ENCODE results near the gene ME3.

The ME3 gene

DNA sequence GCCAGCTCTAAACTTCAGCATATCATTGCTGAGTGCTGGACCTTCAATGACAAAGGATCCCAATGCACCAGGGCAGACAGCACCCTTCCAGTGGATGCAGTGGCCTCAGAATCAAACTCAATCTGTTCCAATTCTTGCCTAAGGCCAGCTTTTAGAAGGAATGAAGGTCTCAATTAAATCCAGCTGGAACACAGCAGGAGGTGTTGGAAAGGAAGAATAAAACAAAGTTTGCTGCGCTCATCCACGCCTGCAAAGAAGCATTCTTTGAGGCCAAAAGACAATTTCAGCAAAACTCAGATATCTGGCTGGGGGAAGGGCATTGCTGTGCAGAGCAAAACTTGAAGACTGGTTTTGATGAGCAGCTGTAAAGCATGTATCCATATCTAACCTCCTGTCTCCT, 177.1 kb downstream of the ME3 start:
- DNase-seq (ENCODE audit: low read depth in 1 of 2, low spot score in 1 of 2), result no peak

DNA sequence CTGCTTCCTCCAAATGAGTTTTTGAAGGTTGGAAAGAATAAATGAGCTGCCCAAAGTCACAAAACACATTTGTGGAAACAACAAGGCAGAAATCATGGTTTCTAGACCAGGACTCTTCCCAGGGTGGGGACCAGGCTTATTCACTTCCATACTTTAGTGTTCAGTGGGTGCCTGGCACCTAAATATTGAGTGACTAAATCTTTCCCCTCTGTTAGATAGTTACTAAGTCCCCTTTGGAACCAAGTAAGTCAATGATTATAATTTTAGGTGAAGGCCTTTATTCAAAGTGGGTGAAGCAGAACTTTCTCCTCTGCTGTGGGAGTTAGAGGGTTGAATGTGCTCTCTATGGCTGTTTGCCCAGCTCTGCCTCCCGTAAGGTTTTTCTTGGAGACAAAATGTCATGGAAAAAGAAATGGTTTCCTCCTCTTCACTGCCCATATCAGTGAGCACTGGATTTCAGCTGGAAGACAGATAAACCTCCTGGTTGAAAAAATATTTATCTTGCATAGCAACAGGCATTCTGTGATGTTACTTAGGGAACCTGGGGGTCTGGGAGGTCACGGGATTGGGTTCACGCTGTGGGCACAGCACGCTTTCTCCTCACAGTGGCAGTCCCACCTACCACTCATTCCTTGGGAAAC, 179.9 kb downstream of the ME3 start:
- DNase-seq (ENCODE audit: low read depth in 1 of 2, low spot score in 1 of 2), result no peak

- DNase-seq (ENCODE audit: low read depth in 1 of 2, low spot score in 1 of 2), result no peak
These were observed 181.4 kb downstream of the ME3 start for GRCh38 chr11:86491027-86491426.

- no peak for DNase-seq (ENCODE audit: low read depth in 1 of 2, low spot score in 1 of 2)
These were observed 181.8 kb downstream of the ME3 start for GRCh38 chr11:86490582-86490981.

DNA sequence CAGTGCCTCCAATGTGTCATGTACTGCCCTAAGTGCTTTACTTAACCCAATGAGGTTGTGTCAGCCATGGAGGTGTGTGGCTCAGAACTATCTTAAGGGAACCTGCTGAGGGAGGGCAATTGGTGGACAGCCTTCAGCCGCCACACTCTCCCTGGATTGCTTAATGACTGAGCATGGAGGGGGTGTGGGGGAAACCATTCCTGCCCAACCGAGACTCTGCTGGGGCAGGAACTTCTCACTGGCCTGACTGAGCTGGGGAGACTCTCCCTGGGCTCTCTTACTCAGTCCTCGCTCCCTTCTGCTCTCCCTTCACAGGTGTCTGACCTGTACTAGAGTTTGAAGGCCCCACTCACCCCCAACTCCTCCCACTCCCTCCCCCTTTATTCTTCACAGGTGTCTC, 183.0 kb downstream of the ME3 start:
- DNase-seq (ENCODE audit: low read depth in 1 of 2, low spot score in 1 of 2), result no peak

GRCh38 chr11:86488553-86488952, 183.9 kb downstream of the ME3 start:
- no peak for DNase-seq (ENCODE audit: low read depth in 1 of 2, low spot score in 1 of 2)

DNA sequence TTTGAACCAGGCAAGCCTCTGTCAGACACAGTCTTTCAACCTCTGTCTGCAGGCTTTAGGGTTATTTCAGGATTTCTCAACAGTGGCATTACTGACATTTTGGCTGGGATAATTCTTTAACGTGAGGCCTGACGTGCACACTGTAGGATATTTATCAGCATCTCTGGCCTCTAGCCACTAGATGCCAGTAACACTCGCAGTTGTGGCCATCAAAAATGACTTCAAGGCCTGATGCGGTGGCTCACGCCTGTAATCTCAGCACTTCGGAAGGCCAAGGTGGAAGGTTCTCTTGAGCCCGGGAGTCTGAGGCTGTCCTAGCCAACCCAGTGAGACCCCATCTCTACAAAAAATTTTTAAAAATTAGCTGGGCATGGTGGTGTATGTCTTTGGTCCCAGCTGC, 184.7 kb downstream of the ME3 start:
- DNase-seq (ENCODE audit: low read depth in 1 of 2, low spot score in 1 of 2), result no peak

GRCh38 chr11:86486261-86487030, 186.0 kb downstream of the ME3 start:
- no peak for DNase-seq (ENCODE audit: low read depth in 1 of 2, low spot score in 1 of 2)

DNA sequence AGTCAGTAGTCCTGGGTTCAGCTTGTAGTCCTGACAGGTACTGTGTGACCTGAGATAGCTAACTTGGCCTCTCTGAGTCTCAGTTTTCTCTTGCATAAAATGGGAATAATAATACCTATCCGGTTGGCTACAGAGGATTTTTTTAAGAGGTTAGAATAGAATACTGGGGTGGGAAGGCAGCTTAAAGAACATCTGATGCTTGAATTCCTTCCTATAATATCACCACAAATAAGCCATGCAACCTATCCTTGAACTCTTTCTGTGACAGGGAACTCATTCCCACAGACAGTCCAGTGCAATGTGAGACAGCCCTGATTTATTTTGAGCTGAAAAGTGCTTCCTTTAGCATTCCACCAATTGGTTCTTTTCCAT, 187.6 kb downstream of the ME3 start:
- no peak for DNase-seq (ENCODE audit: low read depth in 1 of 2, low spot score in 1 of 2)

DNA sequence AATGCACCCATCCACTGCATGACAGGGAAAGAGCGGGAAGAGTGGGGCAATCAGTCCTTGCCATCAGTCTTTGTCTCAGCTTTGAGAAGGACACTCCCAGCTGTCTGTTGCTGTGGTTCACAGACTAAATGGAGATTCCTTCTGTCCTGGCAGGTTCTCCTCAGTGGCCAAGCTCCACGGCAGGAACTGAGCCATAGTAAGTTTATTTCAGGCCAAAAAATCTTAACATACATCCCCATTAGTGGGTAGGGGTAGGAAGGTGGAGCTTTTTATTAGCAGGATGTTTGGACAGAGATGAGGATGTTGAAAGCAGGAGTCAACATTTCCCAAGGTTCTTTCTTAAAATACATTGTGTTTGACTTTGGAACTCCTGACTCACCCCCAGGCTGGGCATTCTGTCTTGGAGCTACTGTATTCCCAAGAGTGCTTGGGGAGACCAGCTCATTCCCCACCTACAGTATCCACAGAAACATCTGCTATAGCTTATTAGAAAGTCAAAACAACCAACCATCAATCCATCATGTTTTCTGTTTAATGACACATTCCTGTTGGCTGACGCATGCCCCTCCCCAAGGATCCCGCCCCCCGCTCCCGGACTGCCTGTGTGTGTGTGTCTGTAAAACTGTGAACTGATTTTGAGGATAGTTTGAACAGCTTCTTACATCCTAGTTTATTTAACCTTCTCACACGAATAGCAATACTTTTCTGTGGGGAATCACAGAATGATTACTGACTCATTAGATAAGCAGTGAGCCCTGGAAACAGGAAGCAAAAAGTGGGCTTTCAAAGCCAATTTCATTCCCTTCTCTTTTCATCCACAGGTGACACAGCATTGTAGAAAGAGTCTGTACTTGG, 188.2 kb downstream of the ME3 start:
- DNase-seq (ENCODE audit: low read depth in 1 of 2, low spot score in 1 of 2), result no peak

DNA sequence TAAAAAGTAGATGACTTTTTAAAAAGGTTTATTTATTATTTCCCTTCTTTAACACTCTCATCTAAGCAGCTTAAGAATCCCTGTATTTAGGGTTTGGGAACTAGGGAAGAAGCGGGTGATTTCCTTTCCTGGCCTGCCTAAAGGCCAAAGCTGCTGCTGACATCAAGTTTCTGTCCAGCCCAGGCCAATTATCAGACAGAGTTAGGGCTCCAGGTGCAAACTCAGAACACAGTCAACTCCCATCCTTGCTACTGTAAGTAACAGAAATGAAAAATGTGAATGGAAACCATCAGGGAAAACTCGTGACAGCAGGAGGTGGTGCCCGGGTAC, 188.8 kb downstream of the ME3 start:
- DNase-seq (ENCODE audit: low read depth in 1 of 2, low spot score in 1 of 2), result no peak

DNA sequence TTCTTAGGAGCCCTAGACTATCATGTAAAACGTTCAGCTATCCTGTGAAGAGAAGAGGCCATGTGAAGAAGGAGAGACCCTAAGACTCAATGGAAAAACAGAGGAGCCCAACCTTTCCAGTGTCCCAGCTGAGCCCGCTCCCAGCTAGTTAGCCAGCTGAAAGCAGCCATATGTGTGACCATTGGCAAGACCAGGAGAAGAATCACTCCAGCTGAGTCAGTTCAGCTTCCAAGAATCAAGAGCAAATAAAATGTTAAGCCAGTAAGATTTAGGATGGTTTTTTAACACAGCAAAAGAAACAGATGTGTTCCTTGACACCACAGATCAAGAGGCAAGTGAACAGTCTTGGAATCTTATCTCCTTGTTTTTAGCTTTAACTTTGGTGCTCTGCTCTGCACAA, 189.7 kb downstream of the ME3 start:
- no peak for DNase-seq (ENCODE audit: low read depth in 1 of 2, low spot score in 1 of 2)

DNA sequence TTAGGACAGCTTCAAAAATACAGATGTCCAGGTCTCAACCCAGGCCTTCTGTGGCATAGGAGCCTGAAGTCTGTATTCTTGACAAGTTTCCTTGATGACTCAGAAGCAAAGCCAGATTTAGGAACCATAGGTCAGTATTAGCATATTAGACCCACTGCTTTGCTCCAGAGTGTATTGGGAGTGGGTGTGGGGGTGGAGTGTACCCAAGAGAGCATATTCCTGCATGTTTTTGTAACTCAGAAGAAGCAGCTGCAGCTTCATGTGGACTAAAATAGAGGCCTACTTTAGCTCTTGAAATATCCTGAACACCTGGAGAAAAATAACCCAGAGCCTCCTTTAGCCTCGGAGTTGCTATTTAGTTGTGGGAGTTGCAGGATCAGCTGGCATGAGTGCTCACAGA, 191.0 kb downstream of the ME3 start:
- no peak for DNase-seq (ENCODE audit: low read depth in 1 of 2, low spot score in 1 of 2)

DNA sequence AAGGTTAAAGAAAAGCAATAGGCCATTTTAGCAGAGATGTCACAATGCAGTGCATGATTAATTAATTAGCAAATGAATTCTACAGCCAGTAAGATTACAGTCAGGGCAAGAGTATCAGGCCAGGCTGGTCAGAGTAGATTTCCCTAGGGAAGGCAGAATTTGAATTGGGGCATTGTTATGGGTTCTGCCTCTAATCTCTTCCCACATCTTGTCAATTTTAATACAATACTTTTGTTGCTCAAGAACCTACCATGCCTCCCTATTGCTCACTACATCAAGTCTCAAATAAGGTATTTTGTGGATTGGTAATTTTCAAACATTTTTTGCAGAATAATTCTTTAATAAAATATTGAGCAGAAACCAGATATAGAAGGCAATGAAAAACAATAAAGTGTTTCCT, 194.1 kb downstream of the ME3 start:
- no peak for DNase-seq (ENCODE audit: low read depth in 1 of 2, low spot score in 1 of 2)

GRCh38 chr11:86477495-86478155, 194.8 kb downstream of the ME3 start:
- DNase-seq (ENCODE audit: low read depth in 1 of 2, low spot score in 1 of 2), result no peak

DNA sequence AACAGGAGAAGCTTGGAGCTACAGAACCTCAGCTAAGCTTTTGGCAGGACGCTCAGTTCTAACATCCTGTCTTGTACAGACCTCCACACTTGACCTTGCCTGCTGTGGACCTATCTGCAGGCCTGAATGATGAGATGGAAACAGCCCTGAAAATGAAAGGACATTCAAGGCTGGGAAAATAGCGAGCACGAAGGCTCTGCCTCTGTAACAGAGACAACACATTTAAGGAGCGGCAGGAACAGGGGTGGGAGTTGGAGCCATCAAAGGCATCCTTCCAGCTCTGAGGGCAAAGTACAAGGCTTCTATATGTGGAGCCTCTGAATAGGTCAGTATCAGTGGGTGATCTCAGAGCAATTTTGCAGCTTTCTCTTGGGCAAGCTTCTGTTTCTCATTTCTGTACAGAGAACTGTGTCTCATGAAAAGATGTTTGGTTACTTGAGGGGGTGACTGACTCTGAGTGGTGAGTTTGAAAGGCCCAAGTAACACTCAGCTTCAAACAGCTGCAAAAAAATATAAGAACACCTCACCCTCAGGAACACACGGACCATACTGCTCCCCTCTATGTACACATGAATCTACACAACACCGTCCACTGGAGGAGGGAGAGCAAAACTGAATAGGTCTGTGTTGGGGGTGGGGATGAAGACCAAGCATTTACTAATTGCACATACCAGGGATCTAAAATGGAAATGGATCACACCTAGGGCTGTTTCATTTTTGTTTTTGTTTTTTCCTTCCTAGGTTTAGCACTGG, 196.1 kb downstream of the ME3 start:
- DNase-seq (ENCODE audit: low read depth in 1 of 2, low spot score in 1 of 2), result no peak

GRCh38 chr11:86475027-86475426, 197.4 kb downstream of the ME3 start:
- no peak for DNase-seq (ENCODE audit: low read depth in 1 of 2, low spot score in 1 of 2)

DNA sequence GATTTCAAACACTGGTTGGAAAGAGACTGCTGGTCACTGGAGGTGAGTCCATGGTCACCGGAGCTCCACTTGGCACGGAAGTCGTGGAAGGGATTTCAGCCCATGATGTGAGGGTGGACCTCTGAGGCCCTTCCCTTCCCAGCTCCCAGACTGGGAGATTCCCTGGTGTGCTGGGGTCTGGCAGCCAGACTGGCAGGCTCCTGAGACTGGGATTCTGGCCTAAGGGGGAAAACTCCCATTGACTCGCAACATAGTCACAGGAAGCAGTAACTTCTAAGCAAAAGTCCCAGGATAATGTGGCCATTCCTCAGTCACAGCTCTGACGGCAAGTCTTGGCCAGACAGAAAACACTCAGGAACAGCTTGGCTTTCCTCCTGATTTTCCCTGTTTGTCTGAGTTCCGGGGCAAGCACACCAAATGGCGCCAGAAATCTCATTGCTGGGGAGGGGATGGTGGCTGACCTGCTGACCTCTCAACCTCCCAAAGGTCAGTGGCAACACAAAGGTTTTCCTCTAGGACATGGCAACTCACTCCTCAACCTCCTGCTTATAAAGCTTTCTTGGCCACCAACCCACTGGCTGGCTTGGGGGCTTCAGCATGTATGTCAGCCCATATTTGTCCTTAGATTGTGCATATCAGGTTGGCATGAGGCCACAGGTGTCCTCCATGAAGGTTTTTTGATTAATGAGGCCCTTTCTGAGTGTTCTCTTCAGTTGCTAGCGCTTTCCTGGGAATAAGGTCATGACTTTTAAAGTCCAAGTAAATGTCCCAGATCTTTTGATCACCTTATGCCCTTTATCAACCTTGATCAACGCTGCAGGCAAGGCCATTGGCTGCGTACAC, 198.2 kb downstream of the ME3 start:
- DNase-seq (ENCODE audit: low read depth in 1 of 2, low spot score in 1 of 2), result no peak

GRCh38 chr11:86469491-86470388, 202.7 kb downstream of the ME3 start:
- no peak for DNase-seq (ENCODE audit: low read depth in 1 of 2, low spot score in 1 of 2)

All from stimulated activated CD4-positive, alpha-beta T cell treated with anti-CD3 and anti-CD28 coated beads, Interleukin-15, amount 100 ng/mL, for 1 hour (primary cell).